Measurements from ENCODE around the gene INKA1.
A peak's percentile ranks its signal among the peaks of the same experiment; 100 is the strongest.

INKA1 gene

DNA sequence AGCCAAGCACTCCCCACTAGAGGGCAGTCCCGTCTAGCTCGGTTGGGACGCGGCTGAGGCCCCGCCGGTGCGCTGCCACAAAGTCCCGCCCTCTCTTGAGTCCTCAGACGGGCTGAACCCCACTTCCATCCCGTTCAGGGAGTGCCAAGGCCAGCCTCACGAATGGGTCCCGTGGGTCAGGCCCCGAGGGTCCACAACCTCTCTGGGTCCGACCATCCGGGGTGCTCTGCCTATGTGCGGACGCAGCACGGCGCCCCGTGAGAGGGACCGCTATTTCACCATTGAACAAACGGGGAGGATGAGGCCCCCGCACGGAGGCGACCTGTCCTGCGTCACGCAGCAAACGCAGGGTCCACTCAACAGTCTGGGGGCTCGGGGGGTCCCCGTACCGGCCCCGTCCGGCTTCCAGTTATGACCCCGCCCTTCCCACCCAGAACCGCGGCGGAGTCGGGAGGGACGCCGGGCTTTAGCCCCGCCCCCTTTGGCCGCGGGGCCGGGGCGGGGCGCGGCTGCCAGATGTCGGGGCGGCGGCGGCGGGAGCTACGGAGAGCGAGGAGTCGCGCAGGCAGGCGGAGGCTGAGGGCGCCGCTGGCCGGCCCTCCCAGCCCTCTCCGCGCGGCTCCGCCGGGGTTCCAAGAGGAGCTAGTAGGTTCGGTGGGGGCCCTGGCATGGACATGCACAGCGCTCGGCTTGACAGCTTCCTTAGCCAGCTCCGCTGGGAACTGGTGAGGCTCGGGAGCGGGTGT, at the start of gene INKA1:
Gene INKA1, plus strand, starts transcription at position 543 of the 746 bp plus-strand sequence. Its CDS starts 132 bp downstream, at position 675.
- H3K4me3 ChIP-seq = peak within 1 kb of the TSS; percentile 85

DNA sequence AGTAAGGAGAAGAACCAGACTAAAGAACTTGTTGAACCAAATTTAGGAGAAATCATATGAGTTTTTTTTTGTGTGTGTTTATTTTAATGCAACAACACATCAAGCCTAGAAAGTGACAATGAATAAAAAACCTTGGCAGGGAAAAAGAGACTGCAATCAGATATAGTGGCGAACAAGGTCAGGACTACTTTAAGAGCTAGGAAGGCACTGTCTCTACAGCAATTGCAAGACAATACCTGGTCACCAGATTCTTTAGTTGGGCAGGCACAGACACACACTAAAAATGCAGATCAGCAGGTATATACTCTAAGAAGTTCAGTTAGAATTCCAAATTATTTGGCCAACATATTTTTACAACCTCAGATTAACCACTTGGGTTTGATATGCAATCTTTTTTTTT, 48.5 kb upstream of the INKA1 start:
- Histone ChIP-seq H3K27ac (no peak overlapping the region), H3K4me3 (no peak overlapping the region), H3K36me3 (ENCODE audit: insufficient read depth, low read length) (no peaks in the 10 kb centered on the region), H3K9me3 (ENCODE audit: low read depth, low read length) (no peaks in the 10 kb centered on the region), H3K9ac (ENCODE audit: insufficient read length) (no peak overlapping the region)
- no peak for DNase-seq (ENCODE audit: low read depth, low spot score)
- no peak for TF ChIP-seq EZH2 (IDR thresholded peaks at IDR 0.05)
- no peak for TF ChIP-seq FOXP2 (optimal IDR thresholded peaks at IDR 0.05; ENCODE audit: control extremely low read depth, extremely low read length, insufficient read depth)
- no peak for TF ChIP-seq POLR2AphosphoS5 (IDR thresholded peaks at IDR 0.05; ENCODE audit: borderline replicate concordance, low read depth, low read length)

More for the DNA sequence above, at the start of gene INKA1:
- H3K9me3 ChIP-seq (ENCODE audit: low read depth, low read length) = no peaks in the 10 kb centered on the region
- no peak for TF ChIP-seq FOXP2 (optimal IDR thresholded peaks at IDR 0.05; ENCODE audit: control extremely low read depth, extremely low read length, insufficient read depth)
- no peak for TF ChIP-seq EZH2 (IDR thresholded peaks at IDR 0.05)
- TF ChIP-seq POLR2AphosphoS5 (IDR thresholded peaks at IDR 0.05; ENCODE audit: borderline replicate concordance, low read depth, low read length) = peak; percentile 49; the same call in 1 of the 2 replicates
- H3K27ac ChIP-seq = no peak within 1 kb of the TSS
- H3K36me3 ChIP-seq (ENCODE audit: insufficient read depth, low read length) = no peaks in the 10 kb centered on the region
- no peak for DNase-seq (ENCODE audit: low read depth, low spot score)
- no peak within 1 kb of the TSS for H3K9ac ChIP-seq (ENCODE audit: insufficient read length)

DNA sequence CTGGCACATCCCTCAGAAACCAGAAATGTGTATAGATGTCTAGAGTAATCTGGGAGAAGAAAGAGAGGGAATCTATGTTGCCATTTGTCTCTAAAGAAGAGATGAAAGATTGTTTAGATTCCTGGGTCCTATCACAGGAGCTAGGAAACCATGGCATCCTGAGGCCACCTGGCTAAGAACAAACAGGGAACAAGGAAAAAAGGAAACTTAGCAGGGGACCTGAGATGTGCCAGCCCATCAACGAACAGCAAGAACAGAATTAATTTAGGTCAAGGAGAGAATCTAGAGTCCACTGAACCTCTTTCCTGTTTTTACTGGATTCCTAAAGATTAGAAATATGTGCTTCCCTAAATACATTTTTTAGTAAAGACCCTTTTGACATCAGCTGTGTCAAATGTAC, 47.0 kb upstream of the INKA1 start:
- TF ChIP-seq POLR2AphosphoS5 (IDR thresholded peaks at IDR 0.05; ENCODE audit: borderline replicate concordance, low read depth, low read length) (no peak), EZH2 (IDR thresholded peaks at IDR 0.05) (no peak), FOXP2 (optimal IDR thresholded peaks at IDR 0.05; ENCODE audit: control extremely low read depth, extremely low read length, insufficient read depth) (no peak)
- H3K4me3 ChIP-seq = no peak overlapping the region
- H3K9ac ChIP-seq (ENCODE audit: insufficient read length) = no peak overlapping the region
- H3K9me3 ChIP-seq (ENCODE audit: low read depth, low read length) = no peaks in the 10 kb centered on the region
- H3K36me3 ChIP-seq (ENCODE audit: insufficient read depth, low read length) = no peaks in the 10 kb centered on the region
- no peak for DNase-seq (ENCODE audit: low read depth, low spot score)
- no peak overlapping the region for H3K27ac ChIP-seq

DNA sequence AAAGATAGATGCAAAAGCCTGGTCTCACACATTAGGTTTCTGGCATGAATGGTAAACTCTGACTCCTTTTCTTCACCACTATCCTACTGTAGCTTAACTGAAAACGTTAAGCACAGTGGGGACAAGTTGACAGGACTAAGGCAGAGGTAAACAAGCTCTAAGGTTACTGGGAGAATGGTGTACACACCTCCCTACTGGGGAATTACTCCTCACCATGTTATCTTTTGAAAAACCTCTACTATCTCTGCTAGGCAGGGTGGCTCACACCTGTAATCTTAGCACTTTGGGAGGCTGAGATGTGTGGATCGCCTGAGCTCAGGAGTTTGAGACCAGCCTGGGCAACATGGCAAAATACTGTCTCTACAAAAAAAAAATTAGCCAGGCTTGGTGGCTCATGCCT, 45.9 kb upstream of the INKA1 start:
- Histone ChIP-seq H3K36me3 (ENCODE audit: insufficient read depth, low read length) (no peaks in the 10 kb centered on the region), H3K9ac (ENCODE audit: insufficient read length) (no peak overlapping the region)
- no peak for TF ChIP-seq POLR2AphosphoS5 (IDR thresholded peaks at IDR 0.05; ENCODE audit: borderline replicate concordance, low read depth, low read length)
- TF ChIP-seq FOXP2 (optimal IDR thresholded peaks at IDR 0.05; ENCODE audit: control extremely low read depth, extremely low read length, insufficient read depth) = no peak
- no peak for TF ChIP-seq EZH2 (IDR thresholded peaks at IDR 0.05)

DNA sequence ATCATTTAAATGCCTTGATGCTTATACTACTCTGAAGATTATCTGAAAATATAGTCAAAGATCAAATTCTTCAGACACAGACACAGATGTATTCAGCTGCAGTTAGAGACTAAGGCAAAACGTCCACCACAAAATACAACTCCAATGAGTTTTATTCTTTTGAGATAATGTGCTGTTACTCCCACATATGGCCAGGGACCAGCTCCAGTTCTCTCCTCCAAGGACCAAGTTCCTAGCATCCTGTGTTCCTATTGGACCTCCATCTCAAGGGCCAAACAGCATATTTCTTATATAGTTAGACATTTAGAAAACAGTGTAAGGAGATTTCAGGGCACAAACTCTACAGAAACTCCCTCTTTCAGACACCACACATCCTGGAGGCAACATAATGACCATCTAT, 43.8 kb upstream of the INKA1 start:
- TF ChIP-seq POLR2AphosphoS5 (IDR thresholded peaks at IDR 0.05; ENCODE audit: borderline replicate concordance, low read depth, low read length) = no peak
- TF ChIP-seq FOXP2 (optimal IDR thresholded peaks at IDR 0.05; ENCODE audit: control extremely low read depth, extremely low read length, insufficient read depth) = no peak
- no peak for TF ChIP-seq EZH2 (IDR thresholded peaks at IDR 0.05)
- no peak for DNase-seq (ENCODE audit: low read depth, low spot score)
- no peak overlapping the region for H3K27ac ChIP-seq
- no peak overlapping the region for H3K4me3 ChIP-seq
- no peak overlapping the region for H3K9ac ChIP-seq (ENCODE audit: insufficient read length)
- H3K36me3 ChIP-seq (ENCODE audit: insufficient read depth, low read length) = no peaks in the 10 kb centered on the region
- H3K9me3 ChIP-seq (ENCODE audit: low read depth, low read length) = no peaks in the 10 kb centered on the region

More for the DNA sequence above, 45.9 kb upstream of the INKA1 start:
- no peaks in the 10 kb centered on the region for H3K9me3 ChIP-seq (ENCODE audit: low read depth, low read length)
- no peak overlapping the region for H3K27ac ChIP-seq
- H3K4me3 ChIP-seq = no peak overlapping the region
- no peak for DNase-seq (ENCODE audit: low read depth, low spot score)

DNA sequence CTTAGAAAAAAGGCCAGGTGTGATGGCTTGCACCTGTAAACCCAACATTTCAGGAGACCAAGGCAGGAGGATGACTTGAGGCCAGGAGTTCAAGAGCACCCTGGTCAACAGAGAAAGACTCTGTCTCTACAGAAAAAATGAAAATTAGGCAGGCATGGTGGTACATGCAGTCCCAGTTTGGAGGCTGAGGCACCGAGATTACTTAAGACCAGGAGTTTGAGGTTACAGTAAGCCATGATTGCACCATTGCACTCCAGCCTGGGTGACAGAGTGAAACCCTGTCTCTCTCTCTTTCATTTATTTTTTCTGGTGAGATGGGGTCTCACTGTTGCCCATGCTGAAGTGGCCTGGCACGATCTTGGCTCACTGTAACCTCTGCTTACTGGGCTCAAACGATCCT, 41.4 kb upstream of the INKA1 start:
- Histone ChIP-seq H3K9ac (ENCODE audit: insufficient read length) (no peak overlapping the region), H3K9me3 (ENCODE audit: low read depth, low read length) (no peaks in the 10 kb centered on the region), H3K27ac (no peak overlapping the region), H3K36me3 (ENCODE audit: insufficient read depth, low read length) (no peaks in the 10 kb centered on the region), H3K4me3 (no peak overlapping the region)
- TF ChIP-seq EZH2 (IDR thresholded peaks at IDR 0.05) (no peak), POLR2AphosphoS5 (IDR thresholded peaks at IDR 0.05; ENCODE audit: borderline replicate concordance, low read depth, low read length) (no peak), FOXP2 (optimal IDR thresholded peaks at IDR 0.05; ENCODE audit: control extremely low read depth, extremely low read length, insufficient read depth) (no peak)
- DNase-seq (ENCODE audit: low read depth, low spot score) = no peak

DNA sequence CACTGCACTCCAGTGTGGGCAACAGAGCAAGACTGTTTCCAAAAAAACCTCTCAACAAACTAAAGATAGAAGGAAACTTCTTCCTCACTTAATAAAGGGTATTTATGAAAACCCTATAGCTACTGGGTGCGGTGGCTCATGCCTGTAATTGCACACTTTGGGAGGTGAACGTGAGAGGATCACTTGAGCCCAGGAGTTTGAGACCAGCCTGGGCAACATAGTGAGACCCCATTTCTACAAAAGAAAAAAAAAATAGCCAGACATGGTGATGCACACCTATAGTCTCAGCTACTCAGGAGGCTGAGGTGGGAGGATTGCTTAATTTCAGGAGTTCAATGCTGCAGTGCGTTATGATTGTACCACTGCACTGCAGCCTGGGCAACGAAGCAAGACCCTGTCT, 39.1 kb upstream of the INKA1 start:
- TF ChIP-seq POLR2AphosphoS5 (IDR thresholded peaks at IDR 0.05; ENCODE audit: borderline replicate concordance, low read depth, low read length) = no peak
- TF ChIP-seq FOXP2 (optimal IDR thresholded peaks at IDR 0.05; ENCODE audit: control extremely low read depth, extremely low read length, insufficient read depth) = no peak
- Histone ChIP-seq H3K27ac (no peak overlapping the region), H3K4me3 (no peak overlapping the region), H3K36me3 (ENCODE audit: insufficient read depth, low read length) (no peaks in the 10 kb centered on the region), H3K9me3 (ENCODE audit: low read depth, low read length) (no peaks in the 10 kb centered on the region), H3K9ac (ENCODE audit: insufficient read length) (no peak overlapping the region)
- no peak for DNase-seq (ENCODE audit: low read depth, low spot score)

DNA sequence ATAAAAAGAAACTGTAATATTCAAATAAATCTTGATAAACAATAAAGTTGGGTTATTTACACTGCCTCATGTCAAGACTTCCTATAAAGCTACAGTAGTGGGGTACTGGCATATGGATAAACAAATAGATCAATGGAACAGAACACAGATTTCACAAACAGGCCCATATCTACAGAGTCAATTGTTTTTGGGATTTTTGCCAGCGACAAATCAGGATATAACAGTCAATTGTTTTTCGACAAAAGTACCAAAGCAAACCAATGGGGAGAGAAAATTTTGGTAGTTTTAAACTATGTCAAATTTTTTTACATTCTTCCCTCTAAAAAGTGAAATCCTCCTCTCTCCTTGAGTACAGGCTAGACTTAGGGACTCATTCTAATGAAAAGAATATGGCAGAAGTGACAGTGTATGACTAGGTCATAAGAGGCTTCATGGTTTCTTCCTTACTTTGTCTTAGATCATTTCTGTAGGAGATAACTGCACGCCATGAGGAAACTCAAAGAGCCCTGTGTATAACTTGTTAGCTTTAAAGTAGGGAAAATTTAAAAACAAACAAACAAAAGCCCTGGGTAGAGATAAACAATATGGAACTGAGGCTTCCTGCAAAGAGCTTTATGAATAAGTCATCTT, 33.7 kb upstream of the INKA1 start:
- TF ChIP-seq EZH2 (IDR thresholded peaks at IDR 0.05) = no peak
- TF ChIP-seq POLR2AphosphoS5 (IDR thresholded peaks at IDR 0.05; ENCODE audit: borderline replicate concordance, low read depth, low read length) = no peak
- TF ChIP-seq FOXP2 (optimal IDR thresholded peaks at IDR 0.05; ENCODE audit: control extremely low read depth, extremely low read length, insufficient read depth) = no peak
- no peak overlapping the region for H3K9ac ChIP-seq (ENCODE audit: insufficient read length)

More for the DNA sequence above, 33.7 kb upstream of the INKA1 start:
- no peaks in the 10 kb centered on the region for H3K36me3 ChIP-seq (ENCODE audit: insufficient read depth, low read length)
- H3K4me3 ChIP-seq = no peak overlapping the region
- H3K27ac ChIP-seq = no peak overlapping the region
- DNase-seq (ENCODE audit: low read depth, low spot score) = no peak
- no peaks in the 10 kb centered on the region for H3K9me3 ChIP-seq (ENCODE audit: low read depth, low read length)

Data from SK-N-MC (cell line).